ENCODE results near the gene NOSIP. TPM values are rescaled to one million over a fixed set of nuclear protein-coding genes. Genes with fewer than 3 reads are reported as not detected.

Gene NOSIP
- total RNA-seq, 4 donors from 2014 or later, result 39.1 to 63.4 (median 49.0) TPM

- TF ChIP-seq CTCF (IDR thresholded peaks at IDR 0.05; ENCODE audit: low read depth), result no peak
These were observed 21.8 kb downstream of the NOSIP start for GRCh38 chr19:49558591-49558990.

DNA sequence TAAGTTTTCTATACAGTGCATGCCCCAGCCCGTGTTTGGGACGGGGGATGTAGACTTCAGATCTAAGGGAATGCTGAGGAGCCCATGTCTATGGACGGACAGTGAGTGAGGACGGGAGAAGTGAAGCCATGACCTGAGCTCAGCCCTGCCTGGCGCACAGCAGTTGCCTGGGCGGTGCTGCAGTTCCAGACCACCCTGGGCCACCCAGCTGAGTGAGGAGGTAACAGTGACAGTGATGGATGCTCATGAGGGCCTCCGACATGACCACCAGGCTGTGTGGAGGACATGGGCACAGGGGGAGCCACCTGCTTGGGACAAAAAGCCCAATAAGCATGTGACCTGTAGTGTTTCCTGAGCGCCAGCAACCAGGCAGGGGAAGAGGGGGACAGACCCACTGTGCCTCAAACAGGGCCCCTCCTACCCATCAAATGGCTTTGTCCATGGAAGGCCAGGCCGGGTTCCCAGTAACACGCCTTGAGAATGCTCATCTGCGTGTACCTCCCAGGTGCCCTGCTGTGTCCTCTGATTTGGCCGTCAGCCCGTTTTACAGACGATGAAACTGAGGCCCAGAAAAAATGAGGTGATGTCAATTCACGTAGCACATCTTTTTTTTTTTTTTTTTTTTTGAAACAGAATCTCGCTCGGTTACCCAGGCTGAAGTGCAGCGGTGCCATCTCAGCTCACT, 22.6 kb downstream of the NOSIP start:
- TF ChIP-seq CTCF (IDR thresholded peaks at IDR 0.05; ENCODE audit: low read depth), result no peak

- no peak for TF ChIP-seq CTCF (IDR thresholded peaks at IDR 0.05; ENCODE audit: low read depth)
These were observed 23.7 kb downstream of the NOSIP start for GRCh38 chr19:49556412-49557398.

DNA sequence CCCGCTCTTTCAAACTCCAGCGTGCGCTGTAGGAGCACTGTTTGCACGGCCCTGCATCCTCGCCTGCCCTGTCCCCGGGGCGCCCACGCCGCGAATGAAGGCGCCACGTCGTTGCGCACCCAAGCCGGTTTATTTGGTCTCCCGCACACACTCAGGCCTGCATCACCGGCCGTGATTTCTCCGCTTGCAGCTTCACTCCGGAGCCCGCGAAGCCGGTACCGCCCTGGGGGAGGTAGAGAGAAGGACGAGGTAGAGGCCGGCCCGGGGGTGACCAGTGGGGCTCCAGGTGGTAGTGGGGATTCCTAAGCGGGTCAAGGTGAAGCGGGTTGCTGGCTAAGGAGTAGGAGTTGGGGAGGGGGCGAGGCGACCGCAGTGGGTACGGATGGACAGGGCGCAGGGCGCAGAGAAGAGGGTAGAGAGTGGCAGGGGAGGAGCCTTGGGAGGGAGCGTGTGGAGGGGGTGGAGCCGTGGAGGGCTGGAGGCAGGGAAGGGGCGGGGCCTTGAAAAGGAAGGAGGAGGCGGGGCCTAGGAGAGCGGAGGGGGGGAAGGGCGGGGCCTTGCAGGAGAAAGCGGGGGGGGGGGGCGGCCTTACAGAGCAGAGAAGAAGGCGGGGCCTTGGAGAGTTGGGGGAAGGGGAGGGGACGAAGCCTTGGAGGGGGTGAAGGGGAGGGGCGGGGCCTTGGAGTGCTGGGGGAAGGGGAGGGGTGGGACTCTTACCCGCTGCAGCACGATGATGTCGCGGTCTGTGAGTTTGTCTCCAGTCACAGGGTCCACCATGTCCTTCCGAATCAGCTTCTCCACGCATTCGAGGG, 24.6 kb downstream of the NOSIP start:
- TF ChIP-seq CTCF (IDR thresholded peaks at IDR 0.05; ENCODE audit: low read depth), result no peak

- no peak for TF ChIP-seq CTCF (IDR thresholded peaks at IDR 0.05; ENCODE audit: low read depth)
These were observed 25.6 kb downstream of the NOSIP start for GRCh38 chr19:49554701-49555181.

- no peak for TF ChIP-seq CTCF (IDR thresholded peaks at IDR 0.05; ENCODE audit: low read depth)
These were observed 26.7 kb downstream of the NOSIP start for GRCh38 chr19:49553451-49554271.
